ENCODE measurements around the gene PLB1.

DNA sequence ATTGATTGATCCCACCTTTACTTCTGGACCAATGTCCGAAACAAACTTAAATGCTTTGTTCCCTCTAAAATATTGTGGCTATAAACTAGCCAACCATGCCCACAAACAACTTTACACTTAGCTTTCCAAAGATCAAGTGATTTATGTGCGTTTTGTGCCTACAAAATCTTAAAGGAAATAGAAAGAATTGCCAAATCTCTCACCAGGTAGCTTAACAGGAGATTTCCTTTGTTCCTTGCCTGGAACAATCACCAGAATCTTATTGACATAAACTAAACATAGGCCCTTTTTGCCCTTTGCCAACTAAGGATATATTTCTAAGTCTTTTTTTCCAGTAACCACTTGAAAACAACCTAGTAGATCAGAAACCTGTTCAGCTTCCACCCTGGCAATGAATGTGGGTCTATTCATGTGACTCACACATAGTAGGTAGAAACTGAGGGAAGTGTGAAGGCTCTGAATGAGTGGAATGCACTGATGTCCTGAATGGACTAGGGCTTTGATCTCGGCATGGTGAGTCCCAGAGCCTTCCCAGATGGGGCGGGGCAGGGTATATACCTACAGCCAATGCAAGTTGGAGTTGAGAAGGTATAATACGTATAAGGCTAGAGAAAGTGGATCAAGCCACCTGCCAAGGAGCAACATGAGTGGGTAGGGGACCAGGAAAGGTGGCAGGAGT, 161.2 kb downstream of the PLB1 start:
- TF ChIP-seq, protein P1, sequence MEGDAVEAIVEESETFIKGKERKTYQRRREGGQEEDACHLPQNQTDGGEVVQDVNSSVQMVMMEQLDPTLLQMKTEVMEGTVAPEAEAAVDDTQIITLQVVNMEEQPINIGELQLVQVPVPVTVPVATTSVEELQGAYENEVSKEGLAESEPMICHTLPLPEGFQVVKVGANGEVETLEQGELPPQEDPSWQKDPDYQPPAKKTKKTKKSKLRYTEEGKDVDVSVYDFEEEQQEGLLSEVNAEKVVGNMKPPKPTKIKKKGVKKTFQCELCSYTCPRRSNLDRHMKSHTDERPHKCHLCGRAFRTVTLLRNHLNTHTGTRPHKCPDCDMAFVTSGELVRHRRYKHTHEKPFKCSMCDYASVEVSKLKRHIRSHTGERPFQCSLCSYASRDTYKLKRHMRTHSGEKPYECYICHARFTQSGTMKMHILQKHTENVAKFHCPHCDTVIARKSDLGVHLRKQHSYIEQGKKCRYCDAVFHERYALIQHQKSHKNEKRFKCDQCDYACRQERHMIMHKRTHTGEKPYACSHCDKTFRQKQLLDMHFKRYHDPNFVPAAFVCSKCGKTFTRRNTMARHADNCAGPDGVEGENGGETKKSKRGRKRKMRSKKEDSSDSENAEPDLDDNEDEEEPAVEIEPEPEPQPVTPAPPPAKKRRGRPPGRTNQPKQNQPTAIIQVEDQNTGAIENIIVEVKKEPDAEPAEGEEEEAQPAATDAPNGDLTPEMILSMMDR (conservative IDR thresholded peaks at IDR 0.05; ENCODE audit: low read length): no peak
- no peak for TF ChIP-seq EZH2phosphoT487 (IDR thresholded peaks at IDR 0.05; ENCODE audit: borderline replicate concordance)
